Stimulated activated CD8-positive, alpha-beta memory T cell treated with anti-CD3 and anti-CD28 coated beads, Interleukin-12 subunit alpha, Interleukin-12 subunit beta, amount 100 ng/mL, for 24 hours (primary cell): ENCODE results near the gene DZIP1.

Experiments
- DNase-seq: peaks from one replicate; pipeline ENCODE4 v3.0.0-alpha.2; 2020; ENCODE audit errors: extremely low read depth

DZIP1 gene

GRCh38 chr13:95547531-95548167, 96.9 kb downstream of the DZIP1 start:
- no peak for DNase-seq

- DNase-seq = no peak
Observed at GRCh38 chr13:95546919-95547318, 97.6 kb downstream of the DZIP1 start.

- no peak for DNase-seq
Observed at GRCh38 chr13:95544293-95544692, 100.2 kb downstream of the DZIP1 start.

GRCh38 chr13:95541911-95542474, 102.5 kb downstream of the DZIP1 start:
- no peak for DNase-seq

- no peak for DNase-seq
Observed at GRCh38 chr13:95541308-95541707, 103.2 kb downstream of the DZIP1 start.

GRCh38 chr13:95540888-95541287, 103.6 kb downstream of the DZIP1 start:
- DNase-seq = no peak

- DNase-seq = no peak
Observed at GRCh38 chr13:95536632-95537241, 107.8 kb downstream of the DZIP1 start.

- DNase-seq = no peak
Observed at GRCh38 chr13:95535243-95535642, 109.3 kb downstream of the DZIP1 start.

GRCh38 chr13:95533545-95534160, 110.9 kb downstream of the DZIP1 start:
- no peak for DNase-seq

- DNase-seq = no peak
Observed at GRCh38 chr13:95530178-95530577, 114.3 kb downstream of the DZIP1 start.
